Stimulated activated naive B cell treated with anti-CD40 and anti-IgM and Interleukin-4, amounts not matched to agents 10 μg/mL and 1 μg/mL and 100 μg/mL, for 72 hours (primary cell): ENCODE results near the gene LRRC49.

ENCODE experiments used
- ATAC-seq, 2 donors: fragments of 150-1000 bp; cut with Tn5 transposase; replicated peaks; 2 replicates each; pipeline ENCODE4 v1.10.0; 2021; ENCODE audit warnings: moderate library complexity in 1 of 2
- DNase-seq: peaks from one replicate; pipeline ENCODE4 v3.0.0; 2021
- H3K27ac Mint-ChIP-seq: one replicate; pipeline ENCODE4 v1.8.0; 2022; ENCODE audit warnings: mild to moderate bottlenecking, mixed read lengths
- H3K27me3 Mint-ChIP-seq, 2 donors: one replicate each; pipeline ENCODE4 v1.8.0; 2022; ENCODE audit warnings: mixed read lengths in 2 of 2
- H3K36me3 Mint-ChIP-seq, 2 donors: one replicate each; pipeline ENCODE4 v1.8.0; 2022; ENCODE audit warnings: mixed read lengths in 2 of 2, mild to moderate bottlenecking in 1 of 2
- H3K4me1 Mint-ChIP-seq, 2 donors: one replicate each; pipeline ENCODE4 v1.8.0; 2022; ENCODE audit warnings: mixed read lengths in 2 of 2, mild to moderate bottlenecking in 1 of 2
- H3K4me3 Mint-ChIP-seq, 2 donors: one replicate each; pipeline ENCODE4 v1.8.0; 2022; ENCODE audit warnings: mild to moderate bottlenecking in 2 of 2, mixed read lengths in 2 of 2, moderate library complexity in 1 of 2
- H3K9me3 Mint-ChIP-seq, 2 donors: one replicate each; pipeline ENCODE4 v1.8.0; 2022; ENCODE audit warnings: mixed read lengths in 2 of 2, mild to moderate bottlenecking in 1 of 2

Gene LRRC49

DNA sequence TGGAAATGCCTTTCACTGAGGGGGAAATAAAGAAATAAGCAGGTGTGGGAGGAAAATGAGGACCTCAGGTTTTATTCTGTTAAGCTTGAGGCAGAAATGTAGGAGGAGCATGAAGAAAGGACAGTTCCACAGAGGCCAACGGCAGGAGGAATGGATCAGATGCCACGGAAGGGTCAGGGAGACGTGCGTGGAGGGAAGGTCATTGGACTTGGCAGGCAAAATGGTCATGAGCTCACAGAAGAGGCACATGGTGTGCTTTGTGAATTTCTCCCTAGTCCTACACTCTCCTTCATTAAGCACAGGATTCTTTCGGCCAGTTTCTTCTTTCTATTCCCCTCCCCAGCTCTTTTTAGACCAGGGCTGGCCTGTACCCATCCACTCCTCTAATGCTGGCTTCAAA, 190.2 kb downstream of the LRRC49 start:
- no peak for ATAC-seq
- H3K36me3 Mint-ChIP-seq: peaks cover 0 to 1% of the 10 kb centered on the region in 2 donors
- H3K27me3 Mint-ChIP-seq: peaks cover 16 to 37% of the 10 kb centered on the region in 2 donors
- DNase-seq: no peak
- H3K4me1 Mint-ChIP-seq: no peaks in the 10 kb centered on the region
- H3K27ac Mint-ChIP-seq: no peak overlapping the region
- H3K4me3 Mint-ChIP-seq: no peak overlapping the region
- peaks cover 4 to 6% of the 10 kb centered on the region in 2 donors for H3K9me3 Mint-ChIP-seq

- H3K27ac Mint-ChIP-seq: no peak overlapping the region
- ATAC-seq (no peak), DNase-seq (no peak)
- H3K4me3 Mint-ChIP-seq: no peak overlapping the region
- peaks cover 2 to 5% of the 10 kb centered on the region in 2 donors for H3K9me3 Mint-ChIP-seq
- H3K4me1 Mint-ChIP-seq: no peaks in the 10 kb centered on the region
- H3K27me3 Mint-ChIP-seq: peaks cover 16 to 39% of the 10 kb centered on the region in 2 donors
- H3K36me3 Mint-ChIP-seq: peaks cover 0 to 1% of the 10 kb centered on the region in 2 donors
Observed at GRCh38 chr15:71083349-71083748, 190.7 kb downstream of the LRRC49 start.

DNA sequence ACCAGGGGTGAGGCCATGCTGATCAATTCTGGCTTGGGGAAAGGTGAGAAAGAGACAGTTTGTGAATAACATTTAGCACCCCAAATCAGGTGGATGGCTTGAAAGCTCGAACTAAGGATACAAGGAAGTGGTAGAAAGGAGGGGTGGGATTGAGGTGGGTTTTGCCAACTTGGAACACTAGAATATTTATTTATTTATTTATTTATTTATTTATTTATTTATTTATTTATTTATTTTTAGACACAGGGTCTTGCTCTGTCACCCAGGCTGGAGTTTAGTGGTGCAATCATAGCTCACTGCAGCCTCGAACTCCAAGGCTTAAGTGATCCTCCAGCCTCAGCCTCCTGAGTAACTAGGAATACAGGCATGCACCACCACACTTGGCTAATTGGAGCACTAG, 191.6 kb downstream of the LRRC49 start:
- Mint-ChIP-seq H3K9me3 (peaks cover 0 to 7% of the 10 kb centered on the region in 2 donors), H3K4me3 (no peak overlapping the region), H3K4me1 (no peaks in the 10 kb centered on the region), H3K27ac (no peak overlapping the region), H3K36me3 (peaks cover 0 to 1% of the 10 kb centered on the region in 2 donors), H3K27me3 (peaks cover 16 to 42% of the 10 kb centered on the region in 2 donors)
- ATAC-seq: no peak
- DNase-seq: no peak

GRCh38 chr15:71085809-71086208, 193.2 kb downstream of the LRRC49 start:
- no peak overlapping the region for H3K27ac Mint-ChIP-seq
- H3K4me3 Mint-ChIP-seq: no peak overlapping the region
- peaks cover 16 to 42% of the 10 kb centered on the region in 2 donors for H3K27me3 Mint-ChIP-seq
- peaks cover 0 to 1% of the 10 kb centered on the region in 2 donors for H3K36me3 Mint-ChIP-seq
- H3K9me3 Mint-ChIP-seq: peaks cover 0 to 7% of the 10 kb centered on the region in 2 donors
- ATAC-seq: no peak
- H3K4me1 Mint-ChIP-seq: no peaks in the 10 kb centered on the region
- DNase-seq: no peak

DNA sequence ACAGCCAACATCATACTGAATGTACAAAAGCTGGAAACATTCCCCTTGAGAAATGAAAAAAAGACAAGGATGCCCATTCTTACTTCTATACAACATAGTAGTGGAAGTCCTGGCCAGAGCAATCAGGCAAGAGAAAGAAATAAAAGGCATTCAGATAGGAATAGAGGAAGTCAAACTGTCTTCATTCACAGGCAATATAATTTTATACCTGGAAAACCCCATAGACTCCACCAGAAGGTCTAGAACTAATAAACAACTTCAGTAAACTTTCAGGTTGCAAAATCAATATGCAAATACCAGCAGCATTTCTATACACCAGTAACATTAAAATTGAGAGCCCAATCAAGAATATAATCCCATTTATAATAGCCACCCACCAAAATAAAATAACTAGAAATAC, 195.5 kb downstream of the LRRC49 start:
- no peak for DNase-seq
- peaks cover 0 to 1% of the 10 kb centered on the region in 2 donors for H3K36me3 Mint-ChIP-seq
- no peak for ATAC-seq

GRCh38 chr15:71088683-71089082, 196.1 kb downstream of the LRRC49 start:
- peaks cover 0 to 1% of the 10 kb centered on the region in 2 donors for H3K36me3 Mint-ChIP-seq
- H3K27me3 Mint-ChIP-seq: peaks cover 4 to 34% of the 10 kb centered on the region in 2 donors
- H3K9me3 Mint-ChIP-seq: peaks cover 0 to 7% of the 10 kb centered on the region in 2 donors
- DNase-seq: no peak
- no peak overlapping the region for H3K27ac Mint-ChIP-seq
- no peak overlapping the region for H3K4me3 Mint-ChIP-seq
- ATAC-seq: no peak
- no peaks in the 10 kb centered on the region for H3K4me1 Mint-ChIP-seq

More for the DNA sequence above, 195.5 kb downstream of the LRRC49 start:
- Mint-ChIP-seq H3K27me3 (peaks cover 4 to 35% of the 10 kb centered on the region in 2 donors), H3K4me1 (no peaks in the 10 kb centered on the region), H3K9me3 (peaks cover 0 to 7% of the 10 kb centered on the region in 2 donors), H3K27ac (no peak overlapping the region), H3K4me3 (no peak overlapping the region)

GRCh38 chr15:71089801-71090200, 197.2 kb downstream of the LRRC49 start:
- peaks cover 0 to 7% of the 10 kb centered on the region in 2 donors for H3K9me3 Mint-ChIP-seq
- no peak overlapping the region for H3K4me3 Mint-ChIP-seq
- no peak overlapping the region for H3K27ac Mint-ChIP-seq
- H3K4me1 Mint-ChIP-seq: no peaks in the 10 kb centered on the region
- ATAC-seq (no peak), DNase-seq (no peak)
- H3K27me3 Mint-ChIP-seq: peaks cover 0 to 28% of the 10 kb centered on the region in 2 donors
- peaks cover 0 to 1% of the 10 kb centered on the region in 2 donors for H3K36me3 Mint-ChIP-seq

GRCh38 chr15:71091601-71092000, 199.0 kb downstream of the LRRC49 start:
- Mint-ChIP-seq H3K4me1 (no peaks in the 10 kb centered on the region), H3K4me3 (no peak overlapping the region), H3K27me3 (peaks cover 0 to 22% of the 10 kb centered on the region in 2 donors), H3K27ac (no peak overlapping the region), H3K36me3 (peaks cover 0 to 1% of the 10 kb centered on the region in 2 donors), H3K9me3 (peaks cover 3 to 10% of the 10 kb centered on the region in 2 donors)
- no peak for DNase-seq
- no peak for ATAC-seq

DNA sequence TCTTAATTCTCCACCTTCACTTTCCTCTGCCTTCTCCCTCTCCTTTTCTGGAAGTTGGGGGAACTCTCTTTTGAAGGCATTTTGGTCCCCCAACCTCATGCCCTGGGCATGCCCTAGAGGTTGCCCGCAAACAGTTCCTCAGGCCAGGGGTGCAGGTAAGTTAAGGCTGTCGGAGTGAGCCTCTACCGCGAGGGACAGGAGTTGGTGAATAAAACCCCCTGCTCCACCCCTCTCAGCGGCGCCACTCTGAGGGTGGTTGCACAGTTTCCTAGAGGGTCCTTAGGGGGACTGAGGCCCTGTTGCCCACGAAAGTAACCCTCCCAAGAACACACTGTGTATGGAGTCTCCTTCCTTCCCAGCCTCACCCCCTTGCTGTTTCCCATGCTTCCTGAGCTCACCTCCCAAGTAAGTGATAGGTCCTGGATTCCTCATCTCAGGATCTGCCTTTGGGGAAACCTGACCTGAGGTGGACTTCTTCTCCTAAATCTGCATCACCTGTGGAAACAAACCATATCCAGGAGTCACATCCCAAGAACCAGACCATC, 199.5 kb downstream of the LRRC49 start:
- H3K27me3 Mint-ChIP-seq: peaks cover 0 to 22% of the 10 kb centered on the region in 2 donors
- peaks cover 3 to 8% of the 10 kb centered on the region in 2 donors for H3K9me3 Mint-ChIP-seq
- H3K36me3 Mint-ChIP-seq: peaks cover 0 to under 1% of the 10 kb centered on the region in 2 donors
- H3K27ac Mint-ChIP-seq: no peak overlapping the region
- ATAC-seq: no peak
- no peak for DNase-seq
- H3K4me1 Mint-ChIP-seq: no peaks in the 10 kb centered on the region
- H3K4me3 Mint-ChIP-seq: no peak overlapping the region

DNA sequence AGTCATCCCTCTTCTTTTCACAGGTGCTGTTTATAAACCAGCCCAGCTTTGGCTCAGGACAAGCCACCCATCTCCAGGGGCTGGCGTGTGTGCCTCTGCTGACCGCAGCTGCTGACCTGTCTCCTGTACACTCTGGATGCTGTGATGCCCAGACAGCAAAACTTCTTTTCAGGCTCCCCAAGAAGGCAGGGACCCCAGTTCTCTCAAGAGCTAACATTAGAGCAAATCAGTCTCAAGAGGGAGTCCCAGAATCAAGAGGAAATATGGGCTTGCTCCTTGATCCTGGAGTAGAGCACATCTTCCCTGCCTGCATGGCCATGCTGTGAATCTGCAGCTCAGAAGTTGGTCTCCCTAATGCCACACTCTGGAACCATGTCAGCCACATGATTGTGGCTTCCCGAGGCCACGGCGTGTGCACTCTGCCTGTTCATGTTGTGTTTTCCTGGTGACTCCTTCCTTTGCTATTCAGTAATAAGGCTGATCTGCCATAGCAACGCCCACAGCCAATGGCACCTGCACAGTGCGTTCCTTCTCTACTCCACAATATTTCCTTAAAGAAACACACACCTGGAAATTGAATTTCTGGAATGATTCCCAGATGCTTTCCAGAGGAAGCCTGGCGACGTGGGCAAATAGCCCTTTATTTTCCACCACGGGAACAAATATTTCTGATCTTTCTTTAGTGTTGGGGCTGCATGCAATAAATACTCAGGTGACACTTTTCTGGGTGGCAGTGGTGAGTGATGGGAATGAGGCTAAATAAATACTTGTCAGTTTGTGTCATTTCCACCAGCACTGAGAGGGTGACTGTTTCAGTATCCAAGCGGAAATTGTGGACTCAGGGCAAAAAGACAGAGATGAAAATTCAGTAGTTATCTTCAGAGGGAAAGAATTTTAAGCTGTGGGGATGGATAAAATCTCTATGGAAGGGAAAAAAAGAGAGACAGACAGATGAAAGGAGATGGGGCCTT, 200.7 kb downstream of the LRRC49 start:
- Mint-ChIP-seq H3K4me1 (no peaks in the 10 kb centered on the region), H3K27me3 (peaks cover 0 to 17% of the 10 kb centered on the region in 2 donors), H3K4me3 (no peak overlapping the region), H3K36me3 (no peaks in the 10 kb centered on the region), H3K9me3 (peaks cover 3 to 6% of the 10 kb centered on the region in 2 donors), H3K27ac (peak overlapping the region; percentile 37)
- DNase-seq (no peak), ATAC-seq (no peak)

GRCh38 chr15:71094137-71094536, 201.5 kb downstream of the LRRC49 start:
- peaks cover 3% of the 10 kb centered on the region in 2 donors for H3K9me3 Mint-ChIP-seq
- no peaks in the 10 kb centered on the region for H3K36me3 Mint-ChIP-seq
- DNase-seq (no peak), ATAC-seq (no peak)
- H3K27ac Mint-ChIP-seq: no peak overlapping the region
- no peak overlapping the region for H3K4me3 Mint-ChIP-seq
- H3K27me3 Mint-ChIP-seq: peaks cover 0 to 10% of the 10 kb centered on the region in 2 donors
- H3K4me1 Mint-ChIP-seq: no peaks in the 10 kb centered on the region

DNA sequence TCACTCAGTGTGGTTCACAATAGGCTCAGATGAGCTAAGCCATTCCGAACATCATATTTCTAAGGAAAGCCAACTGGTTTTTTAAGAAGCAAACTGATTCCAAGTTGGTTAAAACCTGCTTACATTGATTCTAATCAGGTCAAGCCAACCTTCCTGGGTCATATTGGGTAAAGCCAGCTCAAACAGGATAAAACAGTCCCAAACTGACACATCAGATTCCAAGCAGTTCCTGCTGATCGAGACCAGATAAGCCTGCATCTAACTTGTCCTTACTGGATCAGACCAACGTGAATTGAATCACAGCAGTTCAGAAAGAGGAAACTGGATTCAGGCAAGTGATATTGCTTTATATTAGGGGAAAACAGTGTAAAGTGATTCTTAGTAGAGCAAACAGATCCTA, 204.1 kb downstream of the LRRC49 start:
- no peak overlapping the region for H3K27ac Mint-ChIP-seq

GRCh38 chr15:71097890-71098289, 205.3 kb downstream of the LRRC49 start:
- no peaks in the 10 kb centered on the region for H3K4me1 Mint-ChIP-seq
- H3K36me3 Mint-ChIP-seq: no peaks in the 10 kb centered on the region
- H3K4me3 Mint-ChIP-seq: no peak overlapping the region
- ATAC-seq (no peak), DNase-seq (no peak)
- no peak overlapping the region for H3K27ac Mint-ChIP-seq
- no peaks in the 10 kb centered on the region for H3K27me3 Mint-ChIP-seq
- peaks cover 3 to 5% of the 10 kb centered on the region in 2 donors for H3K9me3 Mint-ChIP-seq

More for the DNA sequence above, 204.1 kb downstream of the LRRC49 start:
- H3K4me3 Mint-ChIP-seq: no peak overlapping the region
- ATAC-seq (no peak), DNase-seq (no peak)
- H3K4me1 Mint-ChIP-seq: no peaks in the 10 kb centered on the region
- H3K36me3 Mint-ChIP-seq: no peaks in the 10 kb centered on the region
- H3K27me3 Mint-ChIP-seq: peaks cover 0 to 9% of the 10 kb centered on the region in 2 donors
- H3K9me3 Mint-ChIP-seq: peaks cover 3% of the 10 kb centered on the region in 2 donors

DNA sequence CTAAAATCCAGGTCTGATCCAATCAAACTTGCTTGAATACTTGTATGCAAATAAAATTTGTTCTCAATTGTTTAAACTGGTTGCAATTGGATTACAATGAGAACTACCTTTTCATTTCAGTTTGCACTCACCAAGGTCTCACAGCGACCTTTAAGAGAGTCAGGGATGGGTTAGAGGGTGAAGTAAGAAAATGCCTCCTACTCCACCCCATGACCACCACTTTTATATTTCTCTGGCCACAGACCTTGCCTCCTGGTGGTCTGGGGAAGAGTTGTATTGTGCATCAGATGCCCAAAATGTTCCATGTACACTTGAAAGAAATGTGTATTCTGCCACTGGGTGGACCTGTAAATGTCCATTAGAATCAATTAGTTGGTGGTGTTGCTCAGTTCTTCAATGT, 206.3 kb downstream of the LRRC49 start:
- Mint-ChIP-seq H3K27ac (no peak overlapping the region), H3K27me3 (peaks cover 0 to 3% of the 10 kb centered on the region in 2 donors), H3K9me3 (peaks cover 3 to 6% of the 10 kb centered on the region in 2 donors), H3K4me1 (peaks cover 0 to 6% of the 10 kb centered on the region in 2 donors), H3K36me3 (no peaks in the 10 kb centered on the region), H3K4me3 (no peak overlapping the region)
- ATAC-seq (no peak), DNase-seq (no peak)
